ENCODE data around the gene BRF1.
"Not testable (repeated sequence)": the region's sequence is repeated elsewhere in the genome, so short reads cannot be mapped to it uniquely, and the experiment has no call there.

The BRF1 gene

DNA sequence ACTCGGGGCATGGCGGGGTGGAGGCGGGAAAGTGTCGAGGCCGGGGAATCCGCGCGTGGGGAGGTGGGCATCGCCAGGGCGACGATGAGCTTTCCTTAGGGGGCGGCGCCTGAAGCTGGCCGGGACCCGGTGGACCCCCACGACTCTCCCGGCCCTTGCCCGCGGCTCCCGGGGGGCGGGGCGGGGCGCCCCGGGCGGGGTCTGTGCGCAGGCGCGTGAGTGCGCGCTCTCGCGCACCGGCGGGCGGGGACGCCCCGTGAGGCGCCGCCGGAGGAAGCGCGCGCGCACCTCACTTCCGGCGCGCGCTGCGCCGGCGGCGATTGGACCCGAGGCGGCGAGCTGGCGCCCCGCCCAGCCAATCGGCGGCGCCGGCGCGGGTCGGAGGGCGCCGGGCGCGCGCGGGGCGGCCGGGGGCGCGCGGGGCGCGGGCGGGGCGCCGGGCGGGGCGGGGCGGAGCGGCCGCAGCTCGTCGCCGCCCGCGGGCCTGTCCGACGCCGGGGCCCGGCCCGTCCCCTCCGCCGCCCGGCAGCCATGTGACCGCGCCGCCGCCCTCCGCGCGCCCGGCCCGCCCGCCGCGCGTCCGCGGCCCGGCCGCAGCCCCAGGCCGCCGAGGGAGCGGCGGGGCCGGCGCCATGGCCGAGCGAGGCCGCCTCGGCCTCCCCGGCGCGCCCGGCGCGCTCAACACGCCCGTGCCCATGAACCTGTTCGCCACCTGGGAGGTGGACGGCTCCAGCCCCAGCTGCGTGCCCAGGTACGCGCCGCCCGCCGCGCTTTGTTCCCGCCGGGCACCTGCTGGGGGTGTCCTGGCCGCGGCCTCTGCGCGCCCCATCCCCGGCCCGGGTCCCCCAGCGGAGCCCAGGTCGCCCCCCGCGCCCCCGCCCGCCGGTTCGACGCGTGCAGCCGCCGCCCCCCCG, 13.7 kb upstream of the BRF1 start, which contains the start of gene PACS2:
TSS of gene PACS2 (plus strand) at position 462 of the 914 bp plus-strand sequence. CDS start at position 633, 171 bp downstream.
- peak; percentile 75 to 86 for DNase-seq

DNA sequence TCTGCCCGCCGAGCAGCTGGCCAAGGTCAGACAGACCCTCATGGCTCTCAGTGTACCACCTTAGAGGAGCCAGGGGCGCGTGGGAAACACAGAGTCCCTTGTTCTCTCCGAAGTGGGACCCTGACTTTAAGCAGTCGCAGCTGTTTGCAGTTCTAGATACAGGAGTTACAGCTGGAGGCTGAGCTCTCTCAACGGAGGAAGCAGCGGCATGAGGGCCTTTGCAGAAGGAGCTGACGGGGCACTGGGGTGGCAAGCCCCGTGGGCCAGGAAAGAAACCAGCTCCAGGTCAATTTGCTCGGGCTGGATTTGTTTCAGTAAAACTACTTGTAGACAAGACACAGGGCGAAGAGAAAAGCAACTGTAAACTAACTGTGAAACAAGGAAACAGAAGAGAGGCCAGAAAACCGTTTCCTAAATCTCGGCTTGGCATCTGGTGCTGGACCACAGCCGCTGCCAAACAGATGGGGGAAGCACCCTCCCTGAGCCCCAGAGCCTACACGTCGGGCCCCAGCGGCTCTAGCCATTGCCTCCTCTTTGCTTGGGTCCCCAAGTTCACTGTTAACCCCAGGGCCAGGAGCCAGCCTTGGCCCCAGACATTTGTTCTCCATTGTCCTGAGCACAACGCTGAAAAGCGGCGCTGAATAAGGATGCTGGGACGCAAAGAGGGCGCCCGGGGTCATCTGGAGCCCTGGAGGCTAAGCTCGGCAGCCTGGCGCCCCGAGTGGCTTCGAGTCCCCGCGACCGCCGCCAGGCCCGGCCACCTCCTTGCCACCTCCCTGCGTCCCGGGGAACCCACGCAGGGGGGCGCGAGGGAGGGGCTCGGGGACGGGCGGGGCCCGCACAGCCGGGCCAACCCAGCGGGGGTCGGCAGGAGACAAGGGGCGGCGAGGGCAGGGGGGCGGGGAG, 12.8 kb upstream of the BRF1 start:
- no peak for DNase-seq

GRCh38 chr14:105312973-105313372, 12.2 kb upstream of the BRF1 start:
- no peak for DNase-seq

GRCh38 chr14:105311838-105312237, 11.0 kb upstream of the BRF1 start:
- DNase-seq = no peak

DNA sequence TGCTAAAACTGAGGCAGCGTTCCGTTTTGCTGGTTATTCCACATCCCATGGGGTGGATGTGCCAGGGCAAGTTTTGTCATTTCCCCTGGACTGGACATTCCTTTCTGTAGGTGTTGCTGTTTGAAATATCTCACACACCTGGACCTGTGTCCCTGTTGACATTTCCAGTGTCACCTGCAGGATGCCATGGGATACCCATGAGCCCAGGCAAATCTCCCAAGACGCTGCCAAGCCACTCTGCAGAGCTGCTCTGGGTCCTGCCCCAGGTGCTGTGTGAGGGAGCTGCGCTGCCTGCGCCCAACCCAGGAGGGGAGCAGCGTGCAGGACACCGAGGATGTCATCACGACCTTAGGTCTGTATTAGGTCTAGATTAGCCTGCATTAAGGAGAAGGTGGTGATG, 8.6 kb upstream of the BRF1 start:
- no peak for DNase-seq

DNA sequence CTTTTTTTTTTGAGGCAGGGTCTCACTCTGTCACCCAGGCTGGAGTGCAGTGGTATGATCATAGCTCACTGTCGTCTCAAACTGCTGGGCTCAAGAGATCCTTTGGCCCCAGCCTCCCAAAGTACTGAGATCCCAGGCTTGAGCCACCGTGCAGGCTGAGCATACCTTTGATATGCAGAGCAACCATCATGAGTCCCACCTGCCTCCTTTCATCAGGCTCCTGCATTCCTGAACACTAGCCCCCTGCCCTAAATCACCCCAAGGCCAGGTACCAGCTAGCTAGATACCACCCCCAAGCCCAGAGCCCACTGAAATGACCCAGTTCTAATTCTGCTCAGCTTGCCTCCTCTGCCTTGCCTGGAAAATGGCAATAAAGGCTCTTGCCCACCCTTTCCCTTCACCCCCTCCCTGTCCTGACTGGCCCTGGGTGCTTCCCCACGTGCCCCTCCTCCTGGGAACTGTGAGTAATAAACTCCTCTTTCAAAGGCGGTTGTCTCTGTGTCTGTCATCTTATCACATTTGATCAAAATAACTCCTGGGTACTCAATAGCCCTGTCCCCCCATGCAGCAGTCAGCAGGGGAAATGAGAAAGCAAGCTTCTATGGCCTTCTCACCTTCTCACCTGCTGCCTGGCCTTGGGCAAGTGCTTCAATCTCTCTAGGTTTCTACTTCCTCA, 6.4 kb upstream of the BRF1 start:
- DNase-seq = no peak

DNA sequence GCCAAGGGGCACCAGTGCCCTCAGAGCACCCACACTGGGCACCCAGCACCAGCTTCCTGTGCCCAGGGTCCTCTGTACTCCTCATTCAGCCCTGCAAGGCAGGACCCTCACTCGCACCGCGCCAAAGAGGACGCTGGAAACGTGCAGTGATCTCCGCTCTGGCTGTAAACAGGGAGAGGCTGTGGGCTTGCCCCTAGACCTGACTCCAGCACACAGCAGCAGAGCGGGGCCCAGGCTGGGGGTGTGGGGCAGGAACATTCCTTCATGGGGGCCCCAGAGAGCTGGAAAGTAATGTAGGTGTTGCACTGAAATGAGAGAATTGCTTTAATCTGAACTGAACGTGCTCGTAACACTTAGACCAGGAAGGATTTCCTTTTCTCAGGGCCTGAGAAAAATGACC, 5.0 kb upstream of the BRF1 start:
- no peak for DNase-seq

DNA sequence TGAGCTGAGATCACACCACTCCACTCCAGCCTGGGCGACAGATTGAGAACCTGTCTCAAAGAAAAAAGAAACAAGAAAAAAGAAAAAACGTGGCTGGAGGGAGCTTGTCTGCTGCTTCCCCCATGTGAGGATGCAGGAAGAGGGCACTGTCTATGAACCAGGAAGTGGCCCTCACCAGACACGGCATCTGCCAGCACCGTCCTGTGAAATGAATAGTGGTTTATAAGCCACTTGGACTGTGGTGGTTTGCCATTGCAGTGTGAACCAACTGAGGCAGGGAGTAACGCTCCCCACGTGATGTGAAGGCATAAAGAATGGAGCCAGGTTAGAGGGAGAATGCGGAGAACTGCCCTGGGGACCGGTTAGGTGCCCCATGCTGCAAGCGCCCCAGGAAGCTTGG, 4.5 kb upstream of the BRF1 start:
- no peak for DNase-seq

- no peak for DNase-seq
Measured at GRCh38 chr14:105304565-105304964, 3.8 kb upstream of the BRF1 start.

GRCh38 chr14:105303949-105304348, 3.1 kb upstream of the BRF1 start:
- no peak for DNase-seq

GRCh38 chr14:105301915-105302249, 1.1 kb upstream of the BRF1 start:
- not testable (repeated sequence) for DNase-seq

DNA sequence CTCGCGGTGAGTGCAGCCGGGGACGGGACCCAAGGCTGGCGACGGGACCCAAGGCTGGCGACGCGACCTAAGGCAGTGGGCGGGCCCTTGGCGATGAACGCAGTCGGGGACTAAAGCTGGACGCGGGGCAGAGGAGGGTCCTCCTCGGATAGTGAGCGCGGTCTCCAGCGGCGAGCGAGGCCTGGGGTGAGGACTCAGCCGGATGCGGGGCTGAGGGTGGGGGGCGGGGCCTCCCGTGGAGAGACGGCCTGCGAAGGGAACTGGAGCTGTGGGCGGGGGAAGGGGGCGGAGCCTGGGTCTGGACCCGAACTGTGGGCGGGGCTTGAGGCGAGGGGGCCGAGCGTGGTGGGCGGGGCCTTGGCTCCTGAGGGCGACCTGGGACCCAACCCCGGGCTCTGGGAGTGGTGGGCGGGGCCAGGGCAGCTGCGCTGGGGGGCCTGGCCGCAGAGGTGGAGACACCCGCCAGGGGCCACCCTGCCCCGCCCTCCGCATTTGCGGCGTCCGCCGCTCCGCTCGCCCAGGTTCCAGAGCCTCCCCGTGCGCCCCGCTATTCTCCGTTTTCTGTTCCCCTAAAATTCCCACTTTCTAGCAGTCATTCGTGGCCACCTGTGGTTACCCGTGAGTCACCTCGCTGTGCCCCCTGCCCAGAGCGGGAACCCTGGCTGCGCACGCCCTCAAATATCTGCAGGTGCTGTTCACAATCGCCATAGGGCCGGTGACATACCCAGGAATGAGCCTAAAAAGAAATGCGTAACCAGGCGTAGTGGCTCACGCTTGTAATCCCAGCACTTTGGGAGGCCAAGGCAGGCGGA, 508 bp upstream of the BRF1 start:
- peak; percentile 97 to 98 for DNase-seq

- DNase-seq = no peak
Measured at GRCh38 chr14:105299654-105300541, 903 bp downstream of the BRF1 start.

DNA sequence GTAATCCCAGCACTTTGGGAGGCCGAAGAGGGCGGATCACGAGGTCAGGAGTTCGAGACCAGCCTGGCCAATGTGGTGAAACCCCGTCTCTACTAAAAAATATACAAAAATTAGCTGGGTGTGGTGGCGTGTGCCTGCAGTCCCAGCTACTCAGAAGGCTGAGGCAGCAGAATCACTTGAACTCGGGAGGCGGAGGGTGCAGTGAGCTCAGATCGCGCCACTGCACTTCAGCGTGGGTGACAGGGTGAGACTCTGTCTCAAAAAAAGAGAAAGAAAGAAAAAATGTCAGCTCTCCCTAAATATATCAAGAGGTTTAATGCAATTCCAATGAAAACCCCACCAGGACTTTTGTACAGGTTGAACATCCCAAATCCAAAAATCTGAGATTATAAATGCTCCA, 3.5 kb downstream of the BRF1 start:
- DNase-seq = not testable (repeated sequence)

DNA sequence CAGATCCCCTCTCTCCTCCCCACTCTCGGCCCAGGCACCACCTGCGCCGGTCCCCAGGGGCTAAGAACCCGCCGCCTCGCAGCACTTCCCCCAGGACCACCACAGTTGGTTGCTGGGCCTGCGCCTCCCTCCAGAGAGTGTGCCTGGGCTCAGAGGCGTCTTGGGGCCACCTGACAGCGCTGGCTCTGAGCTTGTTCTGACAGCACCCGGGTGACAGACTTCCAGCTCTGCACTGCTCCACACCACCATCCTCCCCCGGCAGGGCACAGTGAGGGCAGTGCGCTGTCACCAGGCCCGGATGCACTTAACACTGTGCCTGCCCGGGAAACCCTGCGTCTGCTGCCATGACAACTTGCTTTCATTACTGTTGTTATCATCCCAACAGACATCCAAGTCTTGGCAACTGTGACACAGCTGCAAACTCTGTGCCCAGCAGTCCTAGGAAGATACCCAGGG, 6.6 kb downstream of the BRF1 start:
- peak; percentile 76 to 77 for DNase-seq

DNA sequence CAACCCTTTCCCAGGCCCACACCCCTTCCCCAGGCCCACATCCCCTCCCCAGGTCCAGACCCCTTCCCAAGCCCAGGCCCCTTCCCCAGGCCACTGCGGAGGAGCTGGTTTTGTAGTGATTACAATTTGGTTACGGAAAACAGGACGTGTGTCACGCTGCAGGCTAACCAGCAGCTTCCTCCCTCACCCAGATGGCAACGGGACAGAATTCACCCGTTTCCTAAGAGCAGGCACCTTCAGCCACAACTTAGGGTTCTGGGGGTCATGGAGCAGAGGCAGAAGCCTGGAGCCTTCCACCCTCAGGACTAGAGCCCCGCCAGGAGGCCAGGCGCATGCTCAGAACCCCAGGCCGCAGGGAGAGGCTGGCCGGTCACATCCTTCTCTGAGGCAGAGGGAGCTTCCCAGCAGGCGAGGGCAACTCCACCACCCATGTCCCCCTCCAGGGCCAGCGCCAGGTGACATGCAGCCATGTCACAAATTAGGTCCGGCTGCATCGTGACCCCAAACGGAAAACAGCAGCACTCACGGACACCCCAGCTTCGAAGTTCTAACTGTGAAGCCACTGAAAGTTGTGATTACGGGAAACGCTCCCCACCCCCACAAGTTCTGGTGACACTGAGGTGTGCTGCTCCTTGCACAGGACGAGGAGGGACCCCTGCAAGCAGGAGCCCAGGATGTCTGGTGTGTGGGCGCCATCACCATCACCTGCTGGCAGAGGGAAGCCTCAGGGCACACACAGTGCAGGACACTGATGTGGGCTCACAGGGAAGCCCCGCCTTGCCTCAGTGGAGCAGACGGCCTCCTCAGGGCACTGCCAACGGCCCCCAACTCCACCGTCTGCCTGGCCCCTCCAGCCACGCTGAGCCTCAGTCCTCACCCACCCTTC, 7.7 kb downstream of the BRF1 start:
- DNase-seq = peak; percentile 15 to 32

DNA sequence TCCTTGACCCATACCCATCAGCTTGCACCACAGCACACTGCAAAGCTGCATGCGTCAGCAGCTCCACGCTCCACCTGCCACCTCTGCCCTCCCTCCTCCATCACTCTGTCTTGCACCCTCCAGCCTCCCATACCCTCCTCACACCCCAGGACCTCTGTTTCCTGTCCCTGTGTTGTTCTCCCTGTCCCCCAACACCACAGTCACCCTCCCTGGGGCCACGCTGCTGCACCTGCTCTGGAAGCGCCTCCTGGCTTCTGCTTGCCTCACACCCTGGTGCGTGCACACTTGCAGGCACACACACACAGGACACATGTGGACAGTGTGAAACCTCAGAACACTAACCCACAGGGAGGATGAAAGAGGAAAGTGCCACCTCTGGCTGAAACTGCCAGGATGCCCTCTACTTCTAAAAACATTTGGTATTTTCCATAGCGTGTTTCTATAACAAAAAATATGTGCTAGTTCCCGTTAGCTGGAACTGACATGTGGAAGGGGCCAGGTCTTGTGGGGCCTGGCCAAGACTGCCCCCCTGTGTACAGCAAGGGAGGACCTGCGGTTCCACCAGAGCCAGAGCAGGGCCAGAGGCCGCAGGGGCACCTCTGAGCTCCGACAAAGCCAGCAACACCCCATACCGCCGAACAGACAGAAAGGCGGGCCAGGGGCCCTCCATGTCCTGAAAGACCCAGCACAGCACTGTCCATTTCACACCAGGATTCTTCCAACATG, 10.0 kb downstream of the BRF1 start:
- DNase-seq = peak; percentile 6 to 33

GRCh38 chr14:105288936-105289335, 11.9 kb downstream of the BRF1 start:
- not testable (repeated sequence) for DNase-seq

Data from CD4-positive, alpha-beta T cell treated with Interferon alpha-2 for 1 hour (primary cell).